Inflammatory macrophage (primary cell): ENCODE measurements around the gene CCSAP.
A peak's percentile ranks its signal among the peaks of the same experiment; 100 is the strongest.
"Not testable (repeated sequence)": the region's sequence is repeated elsewhere in the genome, so short reads cannot be mapped to it uniquely, and the experiment has no call there.

Source experiments
- DNase-seq, 2 donors: peaks; one replicate each; pipeline ENCODE4 v3.0.0-alpha.2; 2020 to 2022
- total RNA-seq, 18 experiments: gene quantifications; one replicate each; lab custom pipeline; 2026; ENCODE audit warnings: mixed read lengths in 6 of 18, inconsistent platforms in 2 of 18; lab: John Stamatoyannopoulos, UW

The CCSAP gene, protein sequence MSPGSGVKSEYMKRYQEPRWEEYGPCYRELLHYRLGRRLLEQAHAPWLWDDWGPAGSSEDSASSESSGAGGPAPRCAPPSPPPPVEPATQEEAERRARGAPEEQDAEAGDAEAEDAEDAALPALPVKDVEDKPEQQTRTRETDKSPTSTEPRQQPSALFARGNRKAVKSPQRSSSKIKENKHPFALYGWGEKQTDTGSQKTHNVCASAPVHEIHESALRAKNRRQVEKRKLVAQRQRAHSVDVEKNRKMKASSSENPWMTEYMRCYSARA
- 14.4 to 217 (median 132) reads per million in 18 experiments for total RNA-seq

- peak; percentile 35 to 68 for DNase-seq
Observed at GRCh38 chr1:229342656-229343569, at the start of gene CCSAP. CCSAP (minus strand) TSS chr1:229343047; CDS start chr1:229342465, 582 bp downstream.

- no peak for DNase-seq
Observed at GRCh38 chr1:229390130-229390529, 47.3 kb upstream of the CCSAP start.

DNA sequence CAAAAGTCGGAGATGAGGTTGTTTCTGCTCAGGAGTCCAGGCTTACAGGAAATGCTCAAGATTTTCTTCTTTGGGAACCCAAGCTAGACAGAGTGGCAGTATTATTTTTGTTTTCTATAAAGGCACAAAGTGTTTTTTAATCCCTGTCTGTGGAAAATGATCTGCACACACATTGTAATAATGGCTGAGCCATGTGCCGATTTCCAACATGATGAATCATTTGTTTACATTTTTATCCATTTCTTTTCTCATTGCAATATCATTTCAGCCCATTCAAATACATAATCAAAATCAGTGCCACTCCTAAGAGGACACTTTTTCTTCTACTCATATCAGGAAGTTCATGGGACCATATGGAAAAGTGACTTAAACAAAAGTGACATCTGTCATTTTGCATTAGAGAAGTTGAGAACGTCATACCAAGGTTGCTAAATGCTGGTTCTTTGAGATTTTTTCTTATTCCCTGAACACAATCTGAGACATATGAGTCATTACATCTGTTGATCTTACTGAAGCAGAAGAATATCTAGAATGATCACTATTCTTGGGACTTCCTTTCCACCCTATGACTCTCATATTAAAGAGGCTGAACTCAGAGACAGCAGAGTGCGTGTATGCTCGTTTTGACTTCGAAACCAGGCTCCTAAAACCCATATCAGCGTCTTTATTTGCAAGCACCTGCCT is 46.2 kb upstream of the CCSAP start:
- DNase-seq, result peak; percentile 69 to 74

DNA sequence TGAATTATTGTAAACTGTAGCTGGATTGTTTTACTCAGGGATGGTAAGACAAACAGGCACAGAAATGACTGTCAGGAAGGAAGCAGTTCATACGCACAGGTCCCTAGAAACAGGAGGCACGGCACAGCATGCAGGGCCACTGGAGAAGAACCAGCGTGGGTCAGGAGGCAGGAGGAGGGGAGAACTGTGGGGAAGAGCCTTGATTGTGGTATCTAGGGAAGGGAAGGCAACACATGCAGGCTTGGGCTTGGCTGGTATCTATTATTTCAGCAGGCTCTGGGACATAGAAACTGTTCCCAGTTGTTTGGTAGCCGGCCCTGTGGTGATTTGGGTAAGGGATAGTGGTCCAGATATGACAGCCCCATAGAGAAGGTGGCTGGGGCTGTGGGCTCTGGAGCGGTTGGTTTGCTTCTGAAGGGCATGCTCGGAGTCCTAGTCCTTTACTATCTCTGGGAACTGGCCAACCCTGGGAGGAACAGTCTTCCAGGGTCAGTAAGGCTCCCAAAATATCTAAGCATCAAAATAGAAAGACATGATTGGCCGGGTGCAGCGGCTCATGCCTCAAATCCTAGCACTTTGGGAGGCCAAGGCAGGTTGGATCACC is 43.1 kb upstream of the CCSAP start:
- DNase-seq, result no peak

- DNase-seq, result no peak
Observed at GRCh38 chr1:229384822-229385221, 42.0 kb upstream of the CCSAP start.

DNA sequence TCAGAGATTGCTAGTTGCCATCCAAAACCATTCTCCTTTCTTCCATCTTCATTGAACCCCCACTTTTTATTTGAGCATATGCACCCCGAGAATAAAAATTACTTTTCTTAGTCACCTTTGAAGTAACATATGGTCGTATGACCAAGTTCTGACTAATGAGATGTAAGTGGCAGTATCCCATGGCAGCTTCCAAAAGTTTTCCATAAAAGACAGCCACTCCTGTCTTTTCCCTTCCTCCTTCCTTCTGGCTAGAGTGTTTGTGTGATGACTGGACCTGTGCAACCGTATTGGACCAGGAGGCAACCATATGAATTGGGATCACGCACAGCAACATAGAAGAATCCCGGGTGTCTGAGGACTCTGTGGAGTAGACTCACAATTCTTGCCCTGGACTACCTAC is 41.1 kb upstream of the CCSAP start:
- DNase-seq, result no peak

- DNase-seq, result no peak
Observed at GRCh38 chr1:229383188-229383587, 40.3 kb upstream of the CCSAP start.

DNA sequence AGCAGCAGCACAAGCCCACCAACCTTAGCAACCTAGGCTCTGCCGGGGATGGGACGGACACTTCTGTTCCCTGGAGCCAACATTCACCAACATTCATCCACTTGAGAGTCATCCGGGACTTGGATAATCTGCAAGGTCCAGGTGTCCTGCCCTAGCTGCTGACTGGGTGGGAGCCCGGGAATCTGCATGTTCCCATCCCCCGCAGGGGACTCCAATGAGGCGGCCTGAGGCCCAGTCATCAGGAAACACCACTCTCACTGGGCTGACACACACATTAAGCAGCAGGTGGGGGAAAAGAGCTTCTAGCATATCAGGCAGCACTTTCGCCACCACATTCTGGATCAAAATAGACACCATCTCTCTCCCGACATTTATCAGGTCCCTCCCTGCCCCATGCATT is 38.4 kb upstream of the CCSAP start:
- DNase-seq, result no peak

GRCh38 chr1:229380536-229381160 is 37.8 kb upstream of the CCSAP start:
- DNase-seq, result no peak

- no peak for DNase-seq
Observed at GRCh38 chr1:229379846-229380245, 37.0 kb upstream of the CCSAP start.

GRCh38 chr1:229378586-229379367 is 35.9 kb upstream of the CCSAP start:
- DNase-seq, result no peak

GRCh38 chr1:229378035-229378434 is 35.2 kb upstream of the CCSAP start:
- not testable (repeated sequence) for DNase-seq

- no peak for DNase-seq
Observed at GRCh38 chr1:229377429-229377828, 34.6 kb upstream of the CCSAP start.

- no peak for DNase-seq
Observed at GRCh38 chr1:229376521-229376920, 33.7 kb upstream of the CCSAP start.

GRCh38 chr1:229374485-229374884 is 31.6 kb upstream of the CCSAP start:
- no peak for DNase-seq

DNA sequence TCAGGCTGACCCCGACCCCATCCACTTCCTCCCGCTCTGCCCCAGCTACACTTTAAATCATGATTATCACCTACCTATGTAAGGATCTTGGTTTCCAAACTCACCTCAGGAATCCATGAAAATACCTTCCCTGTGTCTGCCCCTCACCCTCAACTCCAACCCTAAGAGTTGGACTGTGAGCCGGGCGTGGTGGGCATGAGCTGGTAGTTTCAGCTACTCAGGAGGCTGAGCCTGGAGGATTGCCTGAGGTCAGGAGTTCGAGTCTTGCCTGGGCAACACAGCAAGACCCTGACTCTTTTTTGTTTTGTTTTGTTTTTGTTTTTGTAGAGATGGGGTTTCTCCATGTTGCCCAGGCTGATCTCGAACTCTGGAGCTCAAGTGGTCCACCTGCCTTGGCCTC is 30.5 kb upstream of the CCSAP start:
- no peak for DNase-seq

DNA sequence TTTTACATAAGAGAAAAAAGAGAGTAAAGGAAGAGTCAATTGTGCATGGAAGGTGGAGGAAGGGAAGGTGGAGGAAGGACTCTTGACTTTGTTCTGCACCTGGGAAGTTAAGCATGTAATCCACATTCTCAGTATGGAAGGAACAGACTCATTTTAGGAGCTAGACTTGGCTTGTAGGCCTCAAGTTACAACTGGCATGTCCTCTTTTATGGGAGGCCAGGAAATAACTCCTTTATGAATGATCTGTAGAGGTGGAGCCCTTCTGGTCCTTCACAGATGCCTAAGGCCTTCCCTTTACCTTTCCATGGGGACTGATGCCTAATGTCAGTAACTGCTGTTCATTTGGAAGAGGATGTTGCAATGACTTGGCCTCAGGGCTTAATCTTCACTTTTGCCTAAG is 29.4 kb upstream of the CCSAP start:
- DNase-seq, result no peak

- no peak for DNase-seq
Observed at GRCh38 chr1:229371624-229372023, 28.8 kb upstream of the CCSAP start.

DNA sequence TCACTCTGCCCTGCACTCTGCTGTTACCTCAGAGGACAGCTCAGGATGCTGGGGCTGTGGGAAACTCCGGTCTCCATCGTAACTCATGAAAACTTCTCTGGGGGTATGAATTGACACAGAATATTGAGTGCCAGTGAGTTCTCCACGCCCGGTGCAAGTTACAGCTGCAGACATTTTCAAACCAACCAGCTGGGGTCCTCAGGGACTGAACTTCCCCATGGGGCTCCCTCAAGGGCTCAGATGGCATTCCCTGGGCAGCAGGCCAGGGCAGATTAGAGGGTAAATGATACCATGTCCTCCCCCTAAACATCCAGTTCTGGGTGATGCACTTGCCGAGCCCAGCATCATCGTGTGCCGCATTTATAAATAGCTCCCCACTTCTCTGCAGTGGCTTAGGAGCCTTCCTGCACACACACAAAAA is 27.8 kb upstream of the CCSAP start:
- DNase-seq, result no peak

- no peak for DNase-seq
Observed at GRCh38 chr1:229368347-229368746, 25.5 kb upstream of the CCSAP start.

DNA sequence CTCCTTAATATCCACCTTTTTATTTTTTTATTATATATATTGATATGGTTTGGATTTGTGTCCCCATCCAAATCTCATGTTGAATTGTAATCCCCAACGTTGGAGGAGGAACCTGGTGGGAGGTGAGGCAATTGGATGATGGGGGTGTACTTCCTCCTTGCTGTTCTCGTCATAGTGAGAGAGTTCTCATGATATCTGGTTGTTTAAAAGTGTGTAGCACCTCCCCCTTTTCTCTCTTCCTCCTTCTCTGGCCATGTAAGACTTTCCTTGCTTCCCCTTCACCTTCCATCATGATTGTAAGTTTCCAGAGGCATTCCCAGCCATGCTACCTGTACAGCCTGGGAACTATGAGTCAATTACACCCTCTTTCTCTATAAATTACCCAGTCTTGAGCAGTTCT is 22.7 kb upstream of the CCSAP start:
- DNase-seq, result peak; percentile 81 to 82
